C4-2B (cell line): Measurements from ENCODE around the gene SLC51A.

Source experiments
- H3K27ac ChIP-seq: fragments of 450-650 bp; 2 replicates; pipeline ENCODE4 v1.5.1; 2017
- ZFX ChIP-seq: fragments of 450-650 bp; IDR thresholded peaks from 2 replicates; pipeline ENCODE4 v1.6.1; 2017
- TF ChIP-seq, protein P1 (sequence below): fragments of 450-650 bp; conservative IDR thresholded peaks from 2 replicates; pipeline ENCODE4 v1.5.1; 2017; ENCODE audit warnings: mild to moderate bottlenecking

The SLC51A gene

DNA sequence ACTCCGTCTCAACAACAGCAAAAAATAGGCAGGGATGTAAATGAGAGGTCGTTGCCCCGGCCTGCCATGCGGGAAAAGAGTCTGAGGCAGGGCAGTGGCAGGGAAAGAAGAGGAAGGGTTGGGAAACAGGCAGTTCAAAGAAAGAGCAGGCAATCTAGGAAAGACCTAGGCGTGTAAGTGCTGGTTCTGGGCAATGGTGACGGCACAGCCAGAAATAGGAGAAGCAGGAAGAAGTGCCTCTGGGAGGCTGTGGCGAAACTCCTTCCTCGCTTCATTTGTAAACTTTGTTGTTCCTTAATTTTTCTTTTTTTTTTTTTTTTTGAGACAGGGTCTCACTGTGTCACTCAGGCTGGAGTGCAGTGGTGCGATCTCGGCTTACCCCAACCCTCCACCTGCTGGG lies 4.3 kb downstream of the SLC51A start:
- H3K27ac ChIP-seq, result no peak overlapping the region
- no peak for TF ChIP-seq ZFX
- TF ChIP-seq, protein P1, sequence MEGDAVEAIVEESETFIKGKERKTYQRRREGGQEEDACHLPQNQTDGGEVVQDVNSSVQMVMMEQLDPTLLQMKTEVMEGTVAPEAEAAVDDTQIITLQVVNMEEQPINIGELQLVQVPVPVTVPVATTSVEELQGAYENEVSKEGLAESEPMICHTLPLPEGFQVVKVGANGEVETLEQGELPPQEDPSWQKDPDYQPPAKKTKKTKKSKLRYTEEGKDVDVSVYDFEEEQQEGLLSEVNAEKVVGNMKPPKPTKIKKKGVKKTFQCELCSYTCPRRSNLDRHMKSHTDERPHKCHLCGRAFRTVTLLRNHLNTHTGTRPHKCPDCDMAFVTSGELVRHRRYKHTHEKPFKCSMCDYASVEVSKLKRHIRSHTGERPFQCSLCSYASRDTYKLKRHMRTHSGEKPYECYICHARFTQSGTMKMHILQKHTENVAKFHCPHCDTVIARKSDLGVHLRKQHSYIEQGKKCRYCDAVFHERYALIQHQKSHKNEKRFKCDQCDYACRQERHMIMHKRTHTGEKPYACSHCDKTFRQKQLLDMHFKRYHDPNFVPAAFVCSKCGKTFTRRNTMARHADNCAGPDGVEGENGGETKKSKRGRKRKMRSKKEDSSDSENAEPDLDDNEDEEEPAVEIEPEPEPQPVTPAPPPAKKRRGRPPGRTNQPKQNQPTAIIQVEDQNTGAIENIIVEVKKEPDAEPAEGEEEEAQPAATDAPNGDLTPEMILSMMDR, result no peak

DNA sequence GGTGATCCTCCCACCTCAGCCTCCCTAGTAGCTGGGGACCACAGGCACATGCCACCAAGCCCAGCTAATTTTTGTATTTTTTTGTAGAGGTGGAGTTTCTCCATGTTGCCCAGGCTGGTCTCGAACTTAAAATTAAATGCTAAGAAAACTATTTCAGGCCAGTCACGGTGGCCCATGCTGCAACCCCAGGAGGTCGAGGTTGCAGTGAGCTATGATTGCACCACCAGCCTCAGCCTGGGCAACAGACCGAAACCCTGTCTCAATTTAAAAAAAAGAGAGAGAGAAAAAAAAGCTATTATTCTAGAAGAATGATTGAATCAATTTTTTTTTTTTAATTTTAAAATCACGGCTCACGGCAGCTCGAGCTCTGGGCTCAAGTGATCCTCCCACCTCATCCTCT lies 4.7 kb downstream of the SLC51A start:
- TF ChIP-seq, protein P1, result no peak
- H3K27ac ChIP-seq, result no peak overlapping the region

DNA sequence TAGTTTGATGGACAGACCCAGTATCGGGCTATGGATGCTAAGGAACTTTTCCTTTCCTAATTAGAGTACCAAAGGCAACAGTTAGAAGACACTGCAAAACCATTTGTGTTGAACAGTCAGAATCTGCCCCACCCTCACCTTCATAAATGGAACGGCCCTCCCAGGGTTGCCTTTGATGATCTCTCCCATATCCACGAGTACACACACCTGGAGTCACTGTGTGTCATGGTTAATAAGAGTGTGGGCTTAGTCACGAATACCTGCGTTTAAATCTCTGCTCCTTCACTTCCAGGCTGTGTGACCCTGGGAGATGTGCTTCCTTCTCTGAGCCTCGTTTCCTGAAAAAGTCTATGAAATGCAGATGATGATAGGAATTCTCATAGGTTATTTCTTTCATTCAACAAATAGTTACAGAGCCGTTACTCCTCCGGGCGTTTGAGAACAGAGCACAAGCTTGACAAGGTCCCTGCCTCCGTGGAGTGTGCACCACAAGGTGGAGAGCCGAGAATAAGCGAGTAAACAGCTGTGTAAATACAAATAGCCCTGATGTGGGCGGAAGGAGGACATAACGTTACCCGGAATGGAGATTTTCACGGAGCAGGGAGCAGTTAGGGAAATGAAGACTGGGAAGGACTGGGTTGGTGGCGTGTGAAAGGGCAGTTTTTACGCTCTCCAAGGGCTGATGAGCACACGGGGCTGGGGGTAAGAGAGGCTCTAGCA lies 6.7 kb downstream of the SLC51A start:
- no peak overlapping the region for H3K27ac ChIP-seq
- TF ChIP-seq, protein P1, result no peak
- no peak for TF ChIP-seq ZFX

DNA sequence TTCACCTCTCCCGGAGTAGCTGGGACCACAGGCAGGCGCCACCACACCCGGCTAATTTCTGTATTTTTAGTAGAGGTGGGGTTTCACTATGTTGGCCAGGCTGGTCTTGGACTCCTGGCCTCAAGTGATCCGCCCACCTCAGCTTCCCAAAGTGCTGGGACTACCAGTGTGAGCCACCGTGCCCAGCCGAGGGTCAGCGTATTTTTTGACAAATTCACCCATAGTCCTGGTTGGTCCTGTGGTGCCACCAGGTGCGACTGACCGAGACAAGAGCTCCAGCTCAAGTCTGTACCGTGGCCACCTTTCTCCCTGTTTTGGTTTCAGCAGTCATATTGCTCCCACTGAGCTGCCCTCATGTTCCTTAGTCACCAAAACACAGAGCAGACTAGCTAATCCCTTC lies 8.8 kb downstream of the SLC51A start:
- no peak overlapping the region for H3K27ac ChIP-seq
- no peak for TF ChIP-seq ZFX
- TF ChIP-seq, protein P1, result no peak

DNA sequence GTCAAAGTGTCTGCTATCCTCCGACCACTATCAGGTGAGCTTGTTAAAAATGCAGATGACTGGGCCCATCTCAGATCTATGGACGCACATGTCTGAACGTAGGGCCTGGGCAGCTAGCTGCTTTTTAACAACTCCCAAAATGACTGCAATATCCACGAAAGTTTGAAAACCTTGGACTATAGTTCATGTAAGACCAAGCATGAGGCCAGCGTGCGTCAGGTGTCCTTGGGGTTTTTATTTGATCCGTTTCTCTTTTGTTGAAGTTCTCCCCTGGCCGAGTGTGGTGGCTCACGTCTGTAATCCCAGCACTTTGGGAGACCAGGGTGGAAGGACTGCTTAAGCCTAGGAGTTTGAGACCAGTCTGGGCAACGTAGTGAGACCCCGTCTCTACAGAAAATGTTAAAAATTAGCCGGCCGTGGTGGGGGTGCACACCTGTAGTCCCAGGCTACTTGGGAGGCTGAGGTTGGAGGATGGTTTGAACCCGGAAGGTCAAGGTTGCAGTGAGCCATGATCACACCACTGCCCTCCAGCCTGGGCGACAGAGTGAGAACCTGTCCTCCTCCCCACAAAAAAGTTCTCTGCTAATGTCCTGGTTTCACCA lies 9.5 kb downstream of the SLC51A start:
- H3K27ac ChIP-seq, result no peak overlapping the region
- no peak for TF ChIP-seq ZFX
- TF ChIP-seq, protein P1, result no peak

DNA sequence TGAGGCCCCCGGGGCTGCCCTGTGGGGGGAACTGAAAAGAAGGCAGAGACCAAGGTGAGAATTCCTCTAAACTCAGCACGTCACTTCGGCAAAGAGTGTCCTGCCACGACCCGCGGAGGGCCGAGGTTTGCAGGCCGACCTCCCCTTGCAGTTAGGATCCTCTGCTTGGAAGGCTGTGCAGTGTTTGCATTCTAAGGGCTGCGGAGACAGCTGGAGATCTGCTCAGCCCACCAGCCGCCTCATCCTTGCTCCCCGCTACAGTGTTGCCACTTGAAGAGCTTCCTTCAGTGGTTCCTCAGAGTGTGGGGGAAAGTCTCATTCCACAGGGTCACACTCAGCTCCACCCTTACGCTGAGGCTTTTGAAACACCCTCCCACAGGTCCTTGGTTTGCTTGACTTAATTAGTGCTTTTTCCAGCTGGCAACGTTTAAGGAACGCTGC lies 10.8 kb downstream of the SLC51A start:
- TF ChIP-seq, protein P1, result no peak
- no peak for TF ChIP-seq ZFX
- H3K27ac ChIP-seq, result no peak overlapping the region

DNA sequence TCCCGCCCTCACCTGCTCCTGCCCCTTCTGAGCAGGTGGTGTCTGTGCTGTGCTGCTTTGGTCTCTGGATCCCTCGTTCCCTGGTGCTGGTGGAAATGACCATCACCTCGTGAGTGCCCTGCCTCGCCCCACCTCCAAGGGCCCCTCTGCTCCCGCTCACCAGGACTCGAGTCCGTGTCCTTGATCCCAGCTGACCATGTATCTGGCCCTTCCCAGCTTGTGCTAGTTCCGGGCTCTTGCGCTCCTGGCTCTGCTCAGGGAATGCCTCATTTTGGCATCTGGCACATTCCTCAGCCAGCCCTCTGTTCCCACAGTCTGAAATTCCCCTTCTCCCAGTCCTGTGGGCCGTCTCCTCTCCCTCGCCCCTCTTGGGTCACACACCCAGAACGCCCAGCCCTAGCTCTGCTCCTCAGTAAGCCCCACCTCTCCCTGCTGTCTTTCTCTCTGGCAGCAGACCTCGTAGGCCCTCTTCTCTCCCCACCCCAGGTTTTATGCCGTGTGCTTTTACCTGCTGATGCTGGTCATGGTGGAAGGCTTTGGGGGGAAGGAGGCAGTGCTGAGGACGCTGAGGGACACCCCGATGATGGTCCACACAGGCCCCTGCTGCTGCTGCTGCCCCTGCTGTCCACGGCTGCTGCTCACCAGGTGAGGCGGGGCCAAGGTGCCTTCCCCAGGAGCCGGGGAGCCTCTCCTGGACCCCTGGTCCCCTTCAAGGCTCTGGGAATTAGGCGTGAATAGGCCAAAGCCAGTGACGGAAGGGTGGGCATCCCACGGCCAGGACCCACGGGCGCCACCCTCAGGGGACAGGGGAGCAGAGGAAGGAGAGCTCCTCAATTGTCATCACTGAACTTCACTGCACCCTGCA lies 11.5 kb downstream of the SLC51A start:
- TF ChIP-seq, protein P1, result no peak
- no peak for TF ChIP-seq ZFX
- H3K27ac ChIP-seq, result no peak overlapping the region
